Liver (tissue), 9 donors: Measurements from ENCODE around the gene SRGAP3. TPM values are rescaled to one million over a fixed set of nuclear protein-coding genes. Genes with fewer than 3 reads are reported as not detected.

ENCODE experiments used
- DNase-seq: peaks from one replicate; pipeline ENCODE4 v3.0.0-alpha.2; 2017; ENCODE audit warnings: low spot score
- H3K27ac ChIP-seq, 2 donors: one replicate each; pipeline ENCODE4 v1.7.0; 2013; ENCODE audit warnings: inconsistent platforms in 2 of 2, low read length in 2 of 2, control low read depth in 1 of 2, low read depth in 1 of 2, mild to moderate bottlenecking in 1 of 2
- H3K27me3 ChIP-seq, 4 donors: one replicate each; pipeline versions ENCODE4 v1.6.1 to v1.7.0; 2013; ENCODE audit warnings: low read length in 3 of 4, inconsistent platforms in 1 of 4, mild to moderate bottlenecking in 1 of 4, moderate library complexity in 1 of 4; ENCODE audit not compliant: control insufficient read depth in 4 of 4, insufficient read depth in 4 of 4
- H3K36me3 ChIP-seq, 4 donors: one replicate each; pipeline versions ENCODE4 v1.6.1 to v1.7.0; 2013; ENCODE audit warnings: low read length in 3 of 4, mild to moderate bottlenecking in 3 of 4, low read depth in 1 of 4, moderate library complexity in 1 of 4; ENCODE audit not compliant: control insufficient read depth in 4 of 4, insufficient read depth in 3 of 4
- H3K4me1 ChIP-seq, 4 donors: one replicate each; pipeline versions ENCODE4 v1.6.1 to v1.7.0; 2013; ENCODE audit warnings: low read length in 3 of 4, mild to moderate bottlenecking in 3 of 4, moderate library complexity in 1 of 4; ENCODE audit not compliant: control insufficient read depth in 4 of 4, insufficient read depth in 4 of 4
- H3K4me3 ChIP-seq, 3 donors: one replicate each; pipeline versions ENCODE4 v1.6.1 to v1.7.0; 2013; ENCODE audit warnings: low read length in 3 of 3, control low read depth in 1 of 3, low read depth in 1 of 3, mild to moderate bottlenecking in 1 of 3
- H3K9ac ChIP-seq, 2 donors: one replicate each; pipeline ENCODE4 v1.7.0; 2013; ENCODE audit warnings: low read length in 2 of 2, mild to moderate bottlenecking in 2 of 2, moderate library complexity in 2 of 2, control low read depth in 1 of 2, low read depth in 1 of 2
- H3K9me3 ChIP-seq, 4 donors: one replicate each; pipeline versions ENCODE4 v1.6.1 to v1.7.0; 2013; ENCODE audit warnings: low read length in 3 of 4; ENCODE audit not compliant: control insufficient read depth in 4 of 4
- EGR1 ChIP-seq, 2 donors: IDR thresholded peaks; 2 replicates each; pipeline ENCODE4 v1.6.1; 2016 to 2018; ENCODE audit warnings: antibody characterized with exemption in 2 of 2, low read depth in 2 of 2
- FOXA1 ChIP-seq: IDR thresholded peaks from 2 replicates; pipeline ENCODE4 v1.6.1; 2016; ENCODE audit warnings: antibody characterized with exemption
- GABPA ChIP-seq, 2 donors: IDR thresholded peaks in 1 of 2; conservative IDR thresholded peaks in 1 of 2; 2 replicates each; pipeline ENCODE4 v1.6.1; 2016; ENCODE audit warnings: antibody characterized with exemption in 2 of 2, mild to moderate bottlenecking in 1 of 2, moderate library complexity in 1 of 2
- HNF4A ChIP-seq, 2 donors: conservative IDR thresholded peaks; 2 replicates each; pipeline ENCODE4 v1.6.1; 2016; ENCODE audit warnings: antibody characterized with exemption in 2 of 2, mild to moderate bottlenecking in 2 of 2
- HNF4G ChIP-seq: IDR thresholded peaks from 2 replicates; pipeline ENCODE4 v1.6.1; 2016; ENCODE audit warnings: antibody characterized with exemption
- JUND ChIP-seq, 2 donors: IDR thresholded peaks; 2 replicates each; pipeline ENCODE4 v1.6.1; 2016; ENCODE audit warnings: antibody characterized with exemption in 2 of 2
- NR2F2 ChIP-seq: IDR thresholded peaks from 2 replicates; pipeline ENCODE4 v1.6.1; 2016; ENCODE audit warnings: antibody characterized with exemption
- RAD21 ChIP-seq, 2 donors: IDR thresholded peaks; 2 replicates each; pipeline ENCODE4 v1.6.1; 2016; ENCODE audit warnings: antibody characterized with exemption in 2 of 2, mild to moderate bottlenecking in 2 of 2
- RXRA ChIP-seq, 2 donors: IDR thresholded peaks; 2 replicates each; pipeline ENCODE4 v1.6.1; 2017 to 2018; ENCODE audit warnings: antibody characterized with exemption in 2 of 2, mild to moderate bottlenecking in 1 of 2
- SP1 ChIP-seq: IDR thresholded peaks from 2 replicates; pipeline ENCODE4 v1.6.1; 2018; ENCODE audit warnings: antibody characterized with exemption, mild to moderate bottlenecking
- TAF1 ChIP-seq: conservative IDR thresholded peaks from 2 replicates; pipeline ENCODE4 v1.6.1; 2016; ENCODE audit warnings: antibody characterized with exemption, mild to moderate bottlenecking
- YY1 ChIP-seq: IDR thresholded peaks from 2 replicates; pipeline ENCODE4 v1.6.1; 2016; ENCODE audit warnings: antibody characterized with exemption, mild to moderate bottlenecking
- WGBS: extraction: QIAGEN DNeasy Blood & Tissue Kit; methylation state at CpG from one replicate; pipeline ENCODE4 v1.1.7; 2013; 5-methylcytosine and 5-hydroxymethylcytosine counted together
- polyA plus RNA-seq, 2 donors: library from polyadenylated mRNA; stranded (reverse) in 1 of 2; unstranded in 1 of 2; fragments of 200-250 nt in 1 of 2; fragments of >200 nt in 1 of 2; fragmentation: Nextera tagmentation in 1 of 2; extraction: Ambion mirVana in 1 of 2; gene quantifications; one replicate each; pipeline versions ENCODE4 v1.2.1 to v1.2.3, GENCODE V29; 2013 to 2015
- total RNA-seq, 2 donors: library from RNA; depleted of rRNA; stranded (reverse); fragments of >200 nt; gene quantifications; one replicate each; pipeline ENCODE4 v1.2.3, GENCODE V29; 2014
- TF ChIP-seq, protein P1 (sequence below): IDR thresholded peaks from 2 replicates; pipeline ENCODE4 v1.6.1; 2016; ENCODE audit warnings: antibody characterized with exemption
- TF ChIP-seq, protein P2 (sequence below): fragments of 150-350 bp; IDR thresholded peaks from 2 replicates; pipeline ENCODE4 v1.5.1; 2017; ENCODE audit warnings: improper control_type of control experiment, low read depth, low read length; ENCODE audit not compliant: missing input control
- TF ChIP-seq, protein P3 (sequence below): IDR thresholded peaks from 2 replicates; pipeline ENCODE4 v1.6.1; 2016; ENCODE audit warnings: antibody characterized with exemption, mild to moderate bottlenecking
- TF ChIP-seq, protein P4 (sequence below): IDR thresholded peaks from 2 replicates; pipeline ENCODE4 v1.6.1; 2016; ENCODE audit warnings: antibody characterized with exemption
- TF ChIP-seq, protein P5 (sequence below): IDR thresholded peaks from 2 replicates; pipeline ENCODE4 v1.6.1; 2016; ENCODE audit warnings: antibody characterized with exemption
- donor health status: healthy.
- donor health status: healthy.
- donor health status: healthy.
- donor health status: healthy.
- donor health status: healthy.

The SRGAP3 gene
- total and polyA plus RNA-seq, 4 donors, result 0.61 to 4.2 (median 1.6) TPM

DNA sequence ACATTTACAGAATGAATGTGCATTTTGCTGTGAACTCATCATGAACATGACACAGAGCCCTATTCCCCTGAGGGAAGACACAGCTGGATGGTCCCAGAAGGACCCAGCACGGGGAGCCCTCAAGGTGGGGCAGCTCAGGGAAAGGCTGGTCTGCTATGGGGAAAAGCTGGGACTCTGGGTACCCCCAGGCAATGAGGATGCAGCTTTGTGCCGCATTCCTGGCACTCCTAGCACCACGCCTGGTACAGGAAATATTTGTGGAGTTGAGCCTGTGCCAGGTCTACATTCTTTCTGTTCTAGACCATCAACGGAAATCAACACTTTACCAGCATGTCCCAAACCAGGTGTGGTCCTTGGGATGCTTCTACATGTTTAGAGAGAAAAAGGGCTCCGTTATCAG lies 74.0 kb downstream of the SRGAP3 start:
- no peak overlapping the region for H3K27ac ChIP-seq
- no peaks in the 10 kb centered on the region for H3K9me3 ChIP-seq
- no peak overlapping the region for H3K4me3 ChIP-seq
- no peak for DNase-seq
- H3K9ac ChIP-seq, result no peak overlapping the region
- TF ChIP-seq, protein P1, sequence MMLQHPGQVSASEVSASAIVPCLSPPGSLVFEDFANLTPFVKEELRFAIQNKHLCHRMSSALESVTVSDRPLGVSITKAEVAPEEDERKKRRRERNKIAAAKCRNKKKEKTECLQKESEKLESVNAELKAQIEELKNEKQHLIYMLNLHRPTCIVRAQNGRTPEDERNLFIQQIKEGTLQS, result no peak
- TF ChIP-seq YY1, result no peak
- TF ChIP-seq HNF4G, result no peak
- TF ChIP-seq GABPA (IDR thresholded peaks at IDR 0.05 in 1 of 2, conservative IDR thresholded peaks at IDR 0.05 in 1 of 2), result no peak
- TF ChIP-seq, protein P2, sequence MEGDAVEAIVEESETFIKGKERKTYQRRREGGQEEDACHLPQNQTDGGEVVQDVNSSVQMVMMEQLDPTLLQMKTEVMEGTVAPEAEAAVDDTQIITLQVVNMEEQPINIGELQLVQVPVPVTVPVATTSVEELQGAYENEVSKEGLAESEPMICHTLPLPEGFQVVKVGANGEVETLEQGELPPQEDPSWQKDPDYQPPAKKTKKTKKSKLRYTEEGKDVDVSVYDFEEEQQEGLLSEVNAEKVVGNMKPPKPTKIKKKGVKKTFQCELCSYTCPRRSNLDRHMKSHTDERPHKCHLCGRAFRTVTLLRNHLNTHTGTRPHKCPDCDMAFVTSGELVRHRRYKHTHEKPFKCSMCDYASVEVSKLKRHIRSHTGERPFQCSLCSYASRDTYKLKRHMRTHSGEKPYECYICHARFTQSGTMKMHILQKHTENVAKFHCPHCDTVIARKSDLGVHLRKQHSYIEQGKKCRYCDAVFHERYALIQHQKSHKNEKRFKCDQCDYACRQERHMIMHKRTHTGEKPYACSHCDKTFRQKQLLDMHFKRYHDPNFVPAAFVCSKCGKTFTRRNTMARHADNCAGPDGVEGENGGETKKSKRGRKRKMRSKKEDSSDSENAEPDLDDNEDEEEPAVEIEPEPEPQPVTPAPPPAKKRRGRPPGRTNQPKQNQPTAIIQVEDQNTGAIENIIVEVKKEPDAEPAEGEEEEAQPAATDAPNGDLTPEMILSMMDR, result no peak
- TF ChIP-seq RAD21 (IDR thresholded peaks at IDR 0.05), result no peak
- no peak for TF ChIP-seq JUND (IDR thresholded peaks at IDR 0.05)
- TF ChIP-seq EGR1 (IDR thresholded peaks at IDR 0.05; ENCODE audit: low read depth in 2 of 2), result no peak
- no peak for TF ChIP-seq NR2F2
- TF ChIP-seq, protein P3, sequence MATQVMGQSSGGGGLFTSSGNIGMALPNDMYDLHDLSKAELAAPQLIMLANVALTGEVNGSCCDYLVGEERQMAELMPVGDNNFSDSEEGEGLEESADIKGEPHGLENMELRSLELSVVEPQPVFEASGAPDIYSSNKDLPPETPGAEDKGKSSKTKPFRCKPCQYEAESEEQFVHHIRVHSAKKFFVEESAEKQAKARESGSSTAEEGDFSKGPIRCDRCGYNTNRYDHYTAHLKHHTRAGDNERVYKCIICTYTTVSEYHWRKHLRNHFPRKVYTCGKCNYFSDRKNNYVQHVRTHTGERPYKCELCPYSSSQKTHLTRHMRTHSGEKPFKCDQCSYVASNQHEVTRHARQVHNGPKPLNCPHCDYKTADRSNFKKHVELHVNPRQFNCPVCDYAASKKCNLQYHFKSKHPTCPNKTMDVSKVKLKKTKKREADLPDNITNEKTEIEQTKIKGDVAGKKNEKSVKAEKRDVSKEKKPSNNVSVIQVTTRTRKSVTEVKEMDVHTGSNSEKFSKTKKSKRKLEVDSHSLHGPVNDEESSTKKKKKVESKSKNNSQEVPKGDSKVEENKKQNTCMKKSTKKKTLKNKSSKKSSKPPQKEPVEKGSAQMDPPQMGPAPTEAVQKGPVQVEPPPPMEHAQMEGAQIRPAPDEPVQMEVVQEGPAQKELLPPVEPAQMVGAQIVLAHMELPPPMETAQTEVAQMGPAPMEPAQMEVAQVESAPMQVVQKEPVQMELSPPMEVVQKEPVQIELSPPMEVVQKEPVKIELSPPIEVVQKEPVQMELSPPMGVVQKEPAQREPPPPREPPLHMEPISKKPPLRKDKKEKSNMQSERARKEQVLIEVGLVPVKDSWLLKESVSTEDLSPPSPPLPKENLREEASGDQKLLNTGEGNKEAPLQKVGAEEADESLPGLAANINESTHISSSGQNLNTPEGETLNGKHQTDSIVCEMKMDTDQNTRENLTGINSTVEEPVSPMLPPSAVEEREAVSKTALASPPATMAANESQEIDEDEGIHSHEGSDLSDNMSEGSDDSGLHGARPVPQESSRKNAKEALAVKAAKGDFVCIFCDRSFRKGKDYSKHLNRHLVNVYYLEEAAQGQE, result no peak
- TF ChIP-seq, protein P4, sequence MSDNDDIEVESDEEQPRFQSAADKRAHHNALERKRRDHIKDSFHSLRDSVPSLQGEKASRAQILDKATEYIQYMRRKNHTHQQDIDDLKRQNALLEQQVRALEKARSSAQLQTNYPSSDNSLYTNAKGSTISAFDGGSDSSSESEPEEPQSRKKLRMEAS, result no peak
- no peak for TF ChIP-seq TAF1
- TF ChIP-seq, protein P5, sequence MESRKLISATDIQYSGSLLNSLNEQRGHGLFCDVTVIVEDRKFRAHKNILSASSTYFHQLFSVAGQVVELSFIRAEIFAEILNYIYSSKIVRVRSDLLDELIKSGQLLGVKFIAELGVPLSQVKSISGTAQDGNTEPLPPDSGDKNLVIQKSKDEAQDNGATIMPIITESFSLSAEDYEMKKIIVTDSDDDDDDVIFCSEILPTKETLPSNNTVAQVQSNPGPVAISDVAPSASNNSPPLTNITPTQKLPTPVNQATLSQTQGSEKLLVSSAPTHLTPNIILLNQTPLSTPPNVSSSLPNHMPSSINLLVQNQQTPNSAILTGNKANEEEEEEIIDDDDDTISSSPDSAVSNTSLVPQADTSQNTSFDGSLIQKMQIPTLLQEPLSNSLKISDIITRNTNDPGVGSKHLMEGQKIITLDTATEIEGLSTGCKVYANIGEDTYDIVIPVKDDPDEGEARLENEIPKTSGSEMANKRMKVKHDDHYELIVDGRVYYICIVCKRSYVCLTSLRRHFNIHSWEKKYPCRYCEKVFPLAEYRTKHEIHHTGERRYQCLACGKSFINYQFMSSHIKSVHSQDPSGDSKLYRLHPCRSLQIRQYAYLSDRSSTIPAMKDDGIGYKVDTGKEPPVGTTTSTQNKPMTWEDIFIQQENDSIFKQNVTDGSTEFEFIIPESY, result no peak
- no peak for TF ChIP-seq FOXA1
- no peak for TF ChIP-seq HNF4A (conservative IDR thresholded peaks at IDR 0.05)
- no peaks in the 10 kb centered on the region for H3K36me3 ChIP-seq
- WGBS, result 79% methylated on average over 5 of the region's 5 CpGs
- no peaks in the 10 kb centered on the region for H3K27me3 ChIP-seq
- peaks cover 0 to 2% (median 0%) of the 10 kb centered on the region in 4 donors for H3K4me1 ChIP-seq

DNA sequence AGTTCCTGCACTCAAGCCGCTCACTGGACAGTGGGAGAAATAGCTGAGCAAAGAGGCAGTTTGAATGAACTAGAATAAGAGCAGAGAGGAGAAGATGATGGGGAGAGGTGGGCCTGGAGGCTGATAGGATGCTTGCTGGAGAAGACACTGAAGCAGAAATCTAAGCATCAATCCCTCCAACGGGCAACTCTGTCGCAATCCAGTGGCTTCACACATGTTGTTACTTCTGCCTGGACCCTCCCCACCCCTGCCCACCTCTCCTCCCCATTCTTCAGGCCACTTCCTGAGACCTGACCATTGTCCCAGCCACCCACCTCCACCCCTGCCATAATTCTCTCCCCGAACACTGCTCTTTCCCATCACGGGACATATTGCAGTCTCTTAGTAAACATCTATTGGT lies 76.0 kb downstream of the SRGAP3 start:
- H3K9ac ChIP-seq, result no peak overlapping the region
- no peaks in the 10 kb centered on the region for H3K27me3 ChIP-seq
- H3K4me1 ChIP-seq, result no peaks in the 10 kb centered on the region
- no peak overlapping the region for H3K27ac ChIP-seq
- 82% methylated on average over 5 of the region's 5 CpGs for WGBS
- H3K4me3 ChIP-seq, result no peak overlapping the region
- no peaks in the 10 kb centered on the region for H3K9me3 ChIP-seq
- no peaks in the 10 kb centered on the region for H3K36me3 ChIP-seq
- DNase-seq, result no peak
- no peak for TF ChIP-seq YY1
- TF ChIP-seq SP1, result no peak
- TF ChIP-seq, protein P1, result no peak
- no peak for TF ChIP-seq RXRA (IDR thresholded peaks at IDR 0.05)
- no peak for TF ChIP-seq GABPA (IDR thresholded peaks at IDR 0.05 in 1 of 2, conservative IDR thresholded peaks at IDR 0.05 in 1 of 2)
- TF ChIP-seq, protein P5, result no peak
- TF ChIP-seq RAD21 (IDR thresholded peaks at IDR 0.05), result no peak
- TF ChIP-seq, protein P2, result no peak
- TF ChIP-seq TAF1, result no peak
- no peak for TF ChIP-seq NR2F2
- TF ChIP-seq JUND (IDR thresholded peaks at IDR 0.05), result no peak
- no peak for TF ChIP-seq EGR1 (IDR thresholded peaks at IDR 0.05; ENCODE audit: low read depth in 2 of 2)
- TF ChIP-seq HNF4A (conservative IDR thresholded peaks at IDR 0.05), result no peak
